Astrocyte of the cerebellum (primary cell): ENCODE results near the gene IGF1R.

ENCODE experiments used
- DNase-seq: peaks from one replicate; pipeline ENCODE4 v3.0.0-alpha.2; 2011; ENCODE audit warnings: low read depth
- H3K4me3 ChIP-seq: 2 replicates; pipeline ENCODE4 v1.5.1; 2011; ENCODE audit warnings: mild to moderate bottlenecking, low read depth, low read length, moderate library complexity
- in situ Hi-C: cut with HindIII; loops from 2 replicates; pipeline ENCODE4 v1.10.0; 2017; ENCODE audit warnings: low sequenced_read_pairs
- TF ChIP-seq, protein P1 (sequence below): IDR thresholded peaks from 2 replicates; pipeline ENCODE4 v1.5.1; 2012; ENCODE audit warnings: low read length, low read depth, moderate library complexity, mild to moderate bottlenecking; ENCODE audit errors: missing control alignments

The IGF1R gene

DNA sequence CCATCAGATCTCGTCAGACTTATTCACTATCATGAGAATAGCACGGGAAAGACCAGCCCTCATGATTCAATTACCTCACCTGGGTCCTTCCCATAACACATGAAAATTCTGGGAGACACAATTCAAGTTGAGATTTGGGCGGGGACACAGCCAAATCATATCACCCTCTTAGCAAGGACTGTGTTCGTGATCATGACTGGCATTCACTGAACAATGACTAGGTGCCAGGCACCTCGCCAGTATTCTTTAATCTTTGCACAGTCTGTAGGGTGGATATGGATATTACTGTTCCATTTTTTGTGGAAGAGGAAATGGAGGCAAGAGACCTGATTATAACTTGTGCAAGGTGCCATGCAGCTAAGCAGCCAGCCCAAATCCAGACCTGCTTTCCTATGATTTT, 77.5 kb downstream of the IGF1R start:
- in situ Hi-C loops = no loop called here

DNA sequence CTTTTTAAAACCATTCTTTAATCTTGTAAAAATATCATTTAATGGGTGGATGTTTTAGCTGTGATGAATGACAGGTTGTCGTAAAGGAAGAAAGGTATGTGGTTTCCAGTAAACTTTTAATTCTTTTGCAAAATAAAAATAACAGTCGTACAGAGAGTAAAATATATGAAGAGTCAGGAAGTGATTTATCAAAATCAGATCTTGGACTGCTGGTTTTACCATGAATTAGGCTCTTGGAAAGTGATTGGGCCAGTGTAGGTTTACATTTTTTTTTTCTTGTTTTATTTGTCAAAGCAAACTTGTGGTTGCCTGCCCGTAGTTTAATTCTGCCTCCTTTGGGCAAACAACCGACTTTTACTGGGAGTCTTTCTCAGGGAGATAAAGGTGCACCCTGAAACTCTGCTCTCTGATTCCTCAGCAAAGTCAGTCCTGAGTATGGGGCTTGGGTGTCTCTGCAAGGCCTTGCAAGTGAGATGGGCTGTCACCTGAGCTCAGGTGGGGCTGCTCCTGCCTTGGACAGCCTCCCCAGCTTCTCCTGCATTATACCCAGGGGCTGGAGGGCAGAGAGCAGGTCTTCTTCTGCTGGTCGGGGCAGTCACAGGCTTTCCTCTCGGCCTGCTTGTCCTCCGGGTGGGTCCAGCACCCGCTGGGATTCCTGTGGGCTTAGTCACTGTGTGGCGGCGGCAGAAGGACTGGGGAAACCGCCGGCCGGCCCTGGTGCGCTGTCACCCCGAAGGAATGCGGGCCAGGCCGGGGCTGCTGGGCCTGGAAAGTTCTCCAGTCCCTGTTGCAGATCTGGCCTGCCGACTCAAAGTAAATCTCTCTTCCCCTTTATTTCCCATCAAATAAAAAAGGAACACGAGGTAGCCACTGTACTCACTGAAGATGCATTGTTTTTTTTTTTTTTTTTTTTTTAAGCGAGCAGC, 79.0 kb downstream of the IGF1R start:
- no peak overlapping the region for H3K4me3 ChIP-seq
- TF ChIP-seq, protein P1, sequence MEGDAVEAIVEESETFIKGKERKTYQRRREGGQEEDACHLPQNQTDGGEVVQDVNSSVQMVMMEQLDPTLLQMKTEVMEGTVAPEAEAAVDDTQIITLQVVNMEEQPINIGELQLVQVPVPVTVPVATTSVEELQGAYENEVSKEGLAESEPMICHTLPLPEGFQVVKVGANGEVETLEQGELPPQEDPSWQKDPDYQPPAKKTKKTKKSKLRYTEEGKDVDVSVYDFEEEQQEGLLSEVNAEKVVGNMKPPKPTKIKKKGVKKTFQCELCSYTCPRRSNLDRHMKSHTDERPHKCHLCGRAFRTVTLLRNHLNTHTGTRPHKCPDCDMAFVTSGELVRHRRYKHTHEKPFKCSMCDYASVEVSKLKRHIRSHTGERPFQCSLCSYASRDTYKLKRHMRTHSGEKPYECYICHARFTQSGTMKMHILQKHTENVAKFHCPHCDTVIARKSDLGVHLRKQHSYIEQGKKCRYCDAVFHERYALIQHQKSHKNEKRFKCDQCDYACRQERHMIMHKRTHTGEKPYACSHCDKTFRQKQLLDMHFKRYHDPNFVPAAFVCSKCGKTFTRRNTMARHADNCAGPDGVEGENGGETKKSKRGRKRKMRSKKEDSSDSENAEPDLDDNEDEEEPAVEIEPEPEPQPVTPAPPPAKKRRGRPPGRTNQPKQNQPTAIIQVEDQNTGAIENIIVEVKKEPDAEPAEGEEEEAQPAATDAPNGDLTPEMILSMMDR = no peak
- in situ Hi-C loops = no loop called here
- peak; percentile 87 for DNase-seq

More for the DNA sequence above, 77.5 kb downstream of the IGF1R start:
- DNase-seq = no peak
- TF ChIP-seq, protein P1 = no peak
- H3K4me3 ChIP-seq = no peak overlapping the region

- TF ChIP-seq, protein P1 = no peak
- no peak overlapping the region for H3K4me3 ChIP-seq
- DNase-seq = no peak
- in situ Hi-C loops = no loop called here
Measured at GRCh38 chr15:98728082-98728810, 79.9 kb downstream of the IGF1R start.

DNA sequence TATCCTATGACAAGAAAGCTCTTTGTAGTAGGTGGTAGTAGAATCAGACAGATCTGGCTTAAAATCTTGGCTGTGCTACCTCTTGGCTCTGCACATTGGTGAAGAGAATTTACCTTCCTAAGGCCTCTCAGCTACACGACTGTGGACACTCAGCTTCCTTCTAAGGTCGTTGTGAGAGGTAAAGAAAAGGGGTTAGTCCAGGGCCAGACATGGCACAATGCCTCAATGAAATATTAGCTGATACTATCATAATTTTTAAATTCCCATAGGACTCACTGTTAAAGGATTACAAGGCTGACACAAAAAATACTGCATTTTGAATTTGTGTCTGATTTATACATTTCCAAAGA, 80.4 kb downstream of the IGF1R start:
- in situ Hi-C loops = no loop called here

GRCh38 chr15:98729446-98730042, 81.2 kb downstream of the IGF1R start:
- DNase-seq = no peak
- TF ChIP-seq, protein P1 = no peak
- H3K4me3 ChIP-seq = no peak overlapping the region
- in situ Hi-C loops = no loop called here

More for the DNA sequence above, 80.4 kb downstream of the IGF1R start:
- no peak for DNase-seq
- TF ChIP-seq, protein P1 = no peak
- no peak overlapping the region for H3K4me3 ChIP-seq
